Upper lobe of left lung (tissue), 4 donors: ENCODE results near the gene AGAP1.

Source experiments
- CTCF ChIP-seq, 6 experiments: fragments of 450-650 bp in 4 of 6; fragments of 200-600 bp in 2 of 6; sonication (generic) in 2 of 6; IDR thresholded peaks; one replicate each; pipeline ENCODE4 v1.5.1; 2016 to 2019; ENCODE audit warnings: antibody characterized with exemption in 6 of 6
- EP300 ChIP-seq, 4 donors: sonication (generic); formaldehyde crosslinking; IDR thresholded peaks; one replicate each; pipeline ENCODE4 v1.5.1; 2017; ENCODE audit warnings: antibody characterized with exemption in 4 of 4, control low read depth in 2 of 4
- POLR2AphosphoS5 ChIP-seq, 2 donors: sonication (generic); formaldehyde crosslinking; IDR thresholded peaks; one replicate each; pipeline ENCODE4 v1.5.1; 2017; ENCODE audit warnings: antibody characterized with exemption in 2 of 2

DNA sequence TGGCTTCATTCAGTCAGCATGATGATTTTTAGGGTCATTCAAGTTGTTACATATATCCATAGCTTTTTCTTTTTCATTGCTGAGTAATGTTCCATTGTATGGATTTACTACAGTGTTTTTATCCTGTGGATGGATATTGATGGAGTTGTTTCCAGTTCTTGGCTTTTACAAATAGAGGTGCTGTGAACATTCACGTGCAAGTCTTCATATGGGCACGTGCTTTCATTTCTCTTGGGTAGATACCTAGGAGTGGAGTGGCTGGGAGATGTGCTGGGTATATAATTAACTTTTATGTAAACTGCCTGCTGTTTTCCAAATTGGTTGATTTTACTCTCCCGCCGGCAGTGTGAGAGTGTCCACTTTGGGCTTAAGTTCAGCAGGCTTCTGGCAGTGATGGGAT, 16.5 kb downstream of the AGAP1 start:
- TF ChIP-seq CTCF (IDR thresholded peaks at IDR 0.05) (no peak), POLR2AphosphoS5 (IDR thresholded peaks at IDR 0.05) (no peak), EP300 (IDR thresholded peaks at IDR 0.05) (no peak)
